MM.1S (cell line): ENCODE results near the gene PCYT2.

Experiments used
- DNase-seq: peaks from one replicate; pipeline ENCODE4 v3.0.0-alpha.2; 2015
- H2AFZ ChIP-seq: fragments of 300-600 bp; sonication (generic); 2 replicates; pipeline ENCODE4 v1.6.0; 2016; ENCODE audit warnings: antibody characterized with exemption, low read length
- H3F3A ChIP-seq: fragments of 300-600 bp; sonication (generic); 2 replicates; pipeline ENCODE4 v1.6.1; 2016; ENCODE audit warnings: mild to moderate bottlenecking, antibody characterized with exemption, low read length, moderate library complexity, mixed read lengths; ENCODE audit not compliant: insufficient read depth
- H3K27ac ChIP-seq: fragments of 300-600 bp; sonication (generic); 2 replicates; pipeline ENCODE4 v1.5.1; 2016; ENCODE audit warnings: mild to moderate bottlenecking, low read length
- H3K27me3 ChIP-seq: fragments of 300-600 bp; sonication (generic); replicated peaks from 2 replicates; pipeline ENCODE4 v1.6.0; 2016; ENCODE audit warnings: low read length; ENCODE audit not compliant: insufficient read depth
- H3K36me3 ChIP-seq: fragments of 300-600 bp; sonication (generic); replicated peaks from 2 replicates; pipeline ENCODE4 v1.6.1; 2016; ENCODE audit warnings: mild to moderate bottlenecking, low read length, mixed read lengths; ENCODE audit not compliant: insufficient read depth
- H3K4me1 ChIP-seq: fragments of 300-600 bp; sonication (generic); 2 replicates; pipeline ENCODE4 v1.6.1; 2016; ENCODE audit warnings: low read length, mixed read lengths
- H3K4me2 ChIP-seq: fragments of 300-600 bp; sonication (generic); 2 replicates; pipeline ENCODE4 v1.6.0; 2016; ENCODE audit warnings: low read depth, low read length
- H3K4me3 ChIP-seq: fragments of 300-600 bp; sonication (generic); 2 replicates; pipeline ENCODE4 v1.5.1; 2016; ENCODE audit warnings: low read length, mixed read lengths
- H3K79me2 ChIP-seq: fragments of 300-600 bp; sonication (generic); 2 replicates; pipeline ENCODE4 v1.6.1; 2016; ENCODE audit warnings: mixed run types, low read length, mixed read lengths
- H3K9ac ChIP-seq: fragments of 300-600 bp; sonication (generic); 2 replicates; pipeline ENCODE4 v1.6.1; 2016; ENCODE audit warnings: low read length, mixed read lengths
- H3K9me2 ChIP-seq: fragments of 300-600 bp; sonication (generic); replicated peaks from 2 replicates; pipeline ENCODE4 v1.6.1; 2016; ENCODE audit warnings: mild to moderate bottlenecking, low read length, mixed read lengths; ENCODE audit not compliant: insufficient read depth
- H3K9me3 ChIP-seq: fragments of 300-600 bp; sonication (generic); replicated peaks from 2 replicates; pipeline ENCODE4 v1.6.1; 2016; ENCODE audit warnings: mild to moderate bottlenecking, low read length, mixed read lengths; ENCODE audit not compliant: insufficient read depth
- H4K20me1 ChIP-seq: fragments of 300-600 bp; sonication (generic); 2 replicates; pipeline ENCODE4 v1.6.1; 2016; ENCODE audit warnings: mild to moderate bottlenecking, low read length, moderate library complexity, mixed read lengths; ENCODE audit not compliant: insufficient read depth
- EZH2 ChIP-seq: fragments of 300-600 bp; sonication (generic); optimal IDR thresholded peaks from 2 replicates; pipeline ENCODE3; 2017; ENCODE audit warnings: low read depth, mild to moderate bottlenecking, antibody characterized with exemption, low read length, mixed read lengths
- EZH2phosphoT487 ChIP-seq: fragments of 300-600 bp; sonication (generic); IDR thresholded peaks from 2 replicates; pipeline ENCODE4 v1.6.1; 2018; ENCODE audit warnings: antibody characterized with exemption, low read length
- TF ChIP-seq, protein P1 (sequence below): fragments of 300-600 bp; sonication (generic); IDR thresholded peaks from 2 replicates; pipeline ENCODE4 v1.5.1; 2016; ENCODE audit warnings: antibody characterized with exemption, low read length, mixed read lengths

PCYT2 gene

DNA sequence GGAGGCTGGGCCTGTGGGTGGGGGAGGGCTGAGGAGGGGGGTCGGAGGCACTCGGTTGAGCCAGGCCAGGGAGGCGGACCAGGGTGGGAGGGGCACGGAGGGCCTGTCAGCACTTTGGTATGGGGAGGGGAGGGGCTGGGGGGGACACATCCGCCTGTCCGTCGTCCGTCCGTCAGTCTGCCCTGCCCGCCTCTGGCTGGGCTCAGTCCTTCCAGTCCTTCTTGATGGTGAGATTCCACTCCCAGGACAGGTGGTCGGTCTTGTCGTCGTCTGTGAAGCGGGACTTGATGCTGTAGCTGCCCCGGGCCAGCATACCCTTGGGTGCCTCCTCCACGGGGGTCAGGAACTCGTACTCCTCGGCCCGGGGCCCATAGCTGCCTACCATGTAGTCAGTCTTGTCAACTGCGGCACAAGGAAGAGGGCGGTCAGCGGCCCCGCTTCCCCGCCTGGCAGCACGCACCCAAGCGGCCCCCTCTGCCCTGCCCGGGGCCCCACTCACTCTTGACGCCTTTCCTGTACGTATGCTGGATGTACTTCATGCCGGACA, 42.5 kb downstream of the PCYT2 start:
- peaks cover 6% of the 10 kb centered on the region; the same call in 1 of the 2 replicates for H3K4me1 ChIP-seq
- no peak overlapping the region for H3K4me3 ChIP-seq
- H3F3A ChIP-seq, result peaks cover 51% of the 10 kb centered on the region
- H3K27ac ChIP-seq, result no peak overlapping the region
- H2AFZ ChIP-seq, result no peak overlapping the region
- TF ChIP-seq EZH2 (no peak), EZH2phosphoT487 (no peak)
- TF ChIP-seq, protein P1, sequence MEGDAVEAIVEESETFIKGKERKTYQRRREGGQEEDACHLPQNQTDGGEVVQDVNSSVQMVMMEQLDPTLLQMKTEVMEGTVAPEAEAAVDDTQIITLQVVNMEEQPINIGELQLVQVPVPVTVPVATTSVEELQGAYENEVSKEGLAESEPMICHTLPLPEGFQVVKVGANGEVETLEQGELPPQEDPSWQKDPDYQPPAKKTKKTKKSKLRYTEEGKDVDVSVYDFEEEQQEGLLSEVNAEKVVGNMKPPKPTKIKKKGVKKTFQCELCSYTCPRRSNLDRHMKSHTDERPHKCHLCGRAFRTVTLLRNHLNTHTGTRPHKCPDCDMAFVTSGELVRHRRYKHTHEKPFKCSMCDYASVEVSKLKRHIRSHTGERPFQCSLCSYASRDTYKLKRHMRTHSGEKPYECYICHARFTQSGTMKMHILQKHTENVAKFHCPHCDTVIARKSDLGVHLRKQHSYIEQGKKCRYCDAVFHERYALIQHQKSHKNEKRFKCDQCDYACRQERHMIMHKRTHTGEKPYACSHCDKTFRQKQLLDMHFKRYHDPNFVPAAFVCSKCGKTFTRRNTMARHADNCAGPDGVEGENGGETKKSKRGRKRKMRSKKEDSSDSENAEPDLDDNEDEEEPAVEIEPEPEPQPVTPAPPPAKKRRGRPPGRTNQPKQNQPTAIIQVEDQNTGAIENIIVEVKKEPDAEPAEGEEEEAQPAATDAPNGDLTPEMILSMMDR, result no peak
- no peaks in the 10 kb centered on the region for H3K27me3 ChIP-seq
- no peak for DNase-seq
- no peaks in the 10 kb centered on the region for H3K9me2 ChIP-seq
- H3K9ac ChIP-seq, result no peak overlapping the region
- H4K20me1 ChIP-seq, result no peaks in the 10 kb centered on the region; the same call in 1 of the 2 replicates
- no peak overlapping the region for H3K4me2 ChIP-seq
- peaks cover 13% of the 10 kb centered on the region for H3K36me3 ChIP-seq
- H3K79me2 ChIP-seq, result peaks cover 66% of the 10 kb centered on the region
- H3K9me3 ChIP-seq, result no peaks in the 10 kb centered on the region

DNA sequence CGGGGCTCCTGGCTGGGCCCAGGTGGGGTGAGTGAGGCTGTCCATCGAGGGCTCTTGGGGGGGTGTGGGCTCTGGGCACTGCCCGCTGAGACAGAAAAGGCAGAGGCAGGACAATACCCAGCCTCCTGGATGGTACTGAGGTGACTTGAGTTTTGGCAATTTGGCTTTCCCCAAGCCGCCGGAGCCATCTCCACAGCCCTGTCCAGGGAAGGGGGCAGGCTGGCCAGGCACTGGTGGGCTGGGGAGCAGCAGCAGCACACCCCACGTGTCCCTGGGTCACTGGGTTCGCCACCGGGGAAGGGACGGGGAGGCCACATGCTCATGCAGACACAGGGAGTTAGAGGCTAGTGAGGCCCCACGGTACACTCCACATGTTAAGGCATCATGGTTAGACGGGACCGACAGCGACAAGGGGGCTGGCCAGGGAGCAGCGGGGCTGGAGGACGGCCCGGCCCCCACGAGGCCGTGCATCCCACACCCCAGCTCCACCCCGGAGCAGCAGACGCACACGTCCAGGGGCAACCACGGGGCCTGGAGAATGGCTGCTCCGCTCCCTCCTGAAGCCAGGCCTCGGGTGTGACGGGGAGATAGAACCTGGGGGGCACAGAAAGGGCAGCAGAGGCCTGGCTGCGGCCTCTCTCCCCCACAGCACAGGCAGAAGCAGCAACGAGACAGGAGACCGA, 43.1 kb downstream of the PCYT2 start:
- H3K4me3 ChIP-seq, result no peak overlapping the region
- peaks cover 72% of the 10 kb centered on the region for H3K79me2 ChIP-seq
- H3F3A ChIP-seq, result peaks cover 52% of the 10 kb centered on the region
- H3K4me1 ChIP-seq, result peaks cover 6% of the 10 kb centered on the region; the same call in 1 of the 2 replicates
- H3K27me3 ChIP-seq, result no peaks in the 10 kb centered on the region
- no peak overlapping the region for H2AFZ ChIP-seq
- no peaks in the 10 kb centered on the region for H3K9me3 ChIP-seq
- TF ChIP-seq, protein P1, result no peak
- no peak for TF ChIP-seq EZH2phosphoT487
- no peak for TF ChIP-seq EZH2
- peaks cover 13% of the 10 kb centered on the region for H3K36me3 ChIP-seq
- H3K4me2 ChIP-seq, result no peak overlapping the region
- no peak overlapping the region for H3K27ac ChIP-seq
- no peak overlapping the region for H3K9ac ChIP-seq
- no peaks in the 10 kb centered on the region for H3K9me2 ChIP-seq
- no peaks in the 10 kb centered on the region; the same call in 1 of the 2 replicates for H4K20me1 ChIP-seq
- no peak for DNase-seq

DNA sequence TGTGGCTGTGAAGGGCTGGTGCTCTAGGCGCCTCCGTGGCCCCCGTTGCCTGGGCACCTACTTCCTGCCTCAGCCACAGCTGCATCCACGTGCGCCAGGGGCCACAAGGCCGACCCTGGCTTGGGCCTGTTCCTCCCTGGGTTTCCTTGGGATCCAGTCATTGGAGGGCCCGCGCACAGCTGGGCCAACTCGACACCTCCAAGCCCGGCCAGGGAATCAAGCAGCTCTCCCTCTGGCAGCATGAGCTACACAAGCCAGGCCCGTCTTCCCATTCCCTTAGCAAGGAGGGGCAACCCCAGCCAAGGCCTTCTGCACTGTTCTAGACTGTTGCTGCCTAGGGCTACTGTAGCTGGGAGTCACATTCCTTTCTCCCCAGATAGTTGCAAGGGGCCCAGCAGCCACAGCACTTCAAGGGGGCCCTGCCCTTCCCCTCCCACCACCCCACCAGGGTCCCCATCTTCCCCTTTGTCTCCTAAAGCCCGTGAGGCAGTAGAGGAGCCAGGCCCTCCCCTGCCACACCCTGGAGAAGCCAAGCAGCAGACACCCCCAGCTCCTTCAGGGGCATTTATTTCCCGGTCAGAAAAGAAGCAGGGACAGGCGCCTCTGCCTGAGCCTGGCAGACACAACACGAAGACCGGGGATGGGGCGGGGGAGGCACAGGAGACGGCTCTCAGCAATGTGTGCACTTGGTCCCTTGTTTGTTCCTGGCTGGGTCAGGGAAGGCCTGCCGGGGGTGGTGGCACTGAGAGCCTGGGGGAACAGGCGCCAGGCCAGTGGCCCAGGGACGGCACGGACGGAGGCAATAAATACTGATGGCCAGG, 43.8 kb downstream of the PCYT2 start:
- peaks cover 6% of the 10 kb centered on the region; the same call in 1 of the 2 replicates for H3K4me1 ChIP-seq
- peak; percentile 1 for DNase-seq
- no peak for TF ChIP-seq EZH2phosphoT487
- TF ChIP-seq, protein P1, result no peak
- no peak overlapping the region for H3K27ac ChIP-seq
- H3K4me3 ChIP-seq, result no peak overlapping the region
- H3K9me3 ChIP-seq, result no peaks in the 10 kb centered on the region
- no peaks in the 10 kb centered on the region for H3K27me3 ChIP-seq
- H3K36me3 ChIP-seq, result peaks cover 13% of the 10 kb centered on the region
- H3K9me2 ChIP-seq, result no peaks in the 10 kb centered on the region
- H4K20me1 ChIP-seq, result no peaks in the 10 kb centered on the region; the same call in 1 of the 2 replicates
- peaks cover 80% of the 10 kb centered on the region for H3K79me2 ChIP-seq
- H3K4me2 ChIP-seq, result no peak overlapping the region
- H3K9ac ChIP-seq, result no peak overlapping the region
- no peak overlapping the region for H2AFZ ChIP-seq
- peaks cover 59% of the 10 kb centered on the region for H3F3A ChIP-seq
